ENCODE results near the gene KCNE2.

The KCNE2 gene

GRCh38 chr21:34363733-34364132 lies at the start of gene KCNE2:
Gene KCNE2 (plus strand): TSS chr21:34364006. CDS start chr21:34370479, 6,473 bp downstream.
- DNase-seq (ENCODE audit: low read depth in 2 of 3, low spot score in 2 of 3) = no peak

GRCh38 chr21:34319585-34319984 lies 44.2 kb upstream of the KCNE2 start:
- DNase-seq (ENCODE audit: low read depth in 2 of 3, low spot score in 2 of 3) = no peak

GRCh38 chr21:34320011-34320410 lies 43.8 kb upstream of the KCNE2 start:
- DNase-seq (ENCODE audit: low read depth in 2 of 3, low spot score in 2 of 3) = no peak

DNA sequence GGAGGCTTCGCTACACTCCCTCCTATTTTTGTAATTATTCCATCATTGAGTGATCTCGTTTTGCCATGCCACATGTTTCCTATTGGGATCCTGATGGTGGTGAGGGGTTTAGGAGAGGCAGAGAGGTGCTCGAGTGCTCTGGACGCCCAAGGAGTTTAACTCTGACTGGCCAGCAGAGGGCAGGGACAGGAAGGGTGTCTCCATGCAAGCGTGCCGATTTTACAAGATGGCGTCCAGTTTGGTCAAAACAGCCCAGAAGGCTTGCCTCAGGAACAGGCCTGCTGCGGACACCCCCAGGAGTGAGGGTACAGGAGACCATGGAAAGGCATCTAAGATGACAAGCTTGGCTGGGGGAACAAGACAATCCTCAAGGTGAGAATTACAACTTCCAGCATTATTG lies 33.8 kb upstream of the KCNE2 start:
- DNase-seq (ENCODE audit: low read depth in 2 of 3, low spot score in 2 of 3) = no peak

DNA sequence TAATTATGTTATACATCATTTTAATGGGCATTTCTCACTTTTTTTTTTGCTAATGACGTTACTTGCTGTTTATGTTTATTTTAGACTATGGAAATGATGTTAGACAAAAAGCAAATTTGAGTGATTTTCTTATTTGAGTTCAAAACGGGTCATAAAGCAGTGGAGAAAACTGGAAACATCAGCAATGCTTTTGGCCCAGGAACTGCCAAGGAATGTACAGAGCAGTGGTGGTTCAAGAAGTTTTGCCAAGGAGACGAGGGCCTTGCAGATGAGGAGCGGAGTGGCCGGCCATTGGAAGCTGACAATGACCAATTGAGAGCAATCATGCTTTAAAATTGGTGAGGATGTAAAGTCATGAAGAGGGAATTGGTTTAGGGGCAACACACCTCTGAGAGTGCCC lies 32.1 kb upstream of the KCNE2 start:
- no peak for DNase-seq (ENCODE audit: low read depth in 2 of 3, low spot score in 2 of 3)

GRCh38 chr21:34332347-34332746 lies 31.5 kb upstream of the KCNE2 start:
- DNase-seq (ENCODE audit: low read depth in 2 of 3, low spot score in 2 of 3) = no peak

GRCh38 chr21:34333121-34333739 lies 30.6 kb upstream of the KCNE2 start:
- DNase-seq (ENCODE audit: low read depth in 2 of 3, low spot score in 2 of 3) = no peak

DNA sequence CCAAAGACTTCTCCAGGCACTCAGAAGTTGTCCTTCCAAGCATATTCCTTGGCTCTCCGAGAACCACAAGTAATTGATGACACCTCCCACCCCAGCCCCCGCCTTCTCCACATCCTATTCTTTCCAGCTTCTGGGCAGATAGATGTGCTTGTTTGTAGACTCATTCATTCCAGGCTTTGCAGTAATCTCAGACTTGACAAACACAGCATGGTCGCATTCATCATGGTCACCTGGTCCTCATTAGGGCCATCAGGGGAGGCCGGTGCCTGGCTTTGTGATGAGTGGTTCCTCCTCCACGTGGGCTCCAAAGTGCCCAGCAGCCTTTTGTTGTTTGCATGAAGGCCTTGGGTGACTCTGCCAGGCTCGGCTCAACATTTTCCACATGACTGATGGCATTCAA lies 28.5 kb upstream of the KCNE2 start:
- no peak for DNase-seq (ENCODE audit: low read depth in 2 of 3, low spot score in 2 of 3)

DNA sequence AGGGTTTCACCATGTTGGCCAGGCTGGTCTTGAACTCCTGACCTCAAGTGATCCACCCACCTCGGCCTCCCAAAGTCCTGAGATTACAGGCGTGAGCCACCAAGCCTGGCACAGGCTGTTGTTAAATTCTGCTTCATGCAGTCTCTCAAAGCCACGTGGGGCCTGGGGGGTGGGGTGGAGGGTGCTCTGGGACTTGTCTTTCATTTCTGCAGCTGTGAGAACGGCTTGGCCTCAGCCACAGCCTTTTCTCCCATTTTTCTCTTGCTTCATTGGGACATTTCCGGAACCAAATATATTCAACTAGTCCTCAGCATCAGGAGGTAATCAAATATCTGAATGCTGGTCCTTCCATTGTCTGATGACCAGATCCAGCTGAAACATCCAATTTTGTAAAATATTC lies 27.6 kb upstream of the KCNE2 start:
- DNase-seq (ENCODE audit: low read depth in 2 of 3, low spot score in 2 of 3) = no peak

DNA sequence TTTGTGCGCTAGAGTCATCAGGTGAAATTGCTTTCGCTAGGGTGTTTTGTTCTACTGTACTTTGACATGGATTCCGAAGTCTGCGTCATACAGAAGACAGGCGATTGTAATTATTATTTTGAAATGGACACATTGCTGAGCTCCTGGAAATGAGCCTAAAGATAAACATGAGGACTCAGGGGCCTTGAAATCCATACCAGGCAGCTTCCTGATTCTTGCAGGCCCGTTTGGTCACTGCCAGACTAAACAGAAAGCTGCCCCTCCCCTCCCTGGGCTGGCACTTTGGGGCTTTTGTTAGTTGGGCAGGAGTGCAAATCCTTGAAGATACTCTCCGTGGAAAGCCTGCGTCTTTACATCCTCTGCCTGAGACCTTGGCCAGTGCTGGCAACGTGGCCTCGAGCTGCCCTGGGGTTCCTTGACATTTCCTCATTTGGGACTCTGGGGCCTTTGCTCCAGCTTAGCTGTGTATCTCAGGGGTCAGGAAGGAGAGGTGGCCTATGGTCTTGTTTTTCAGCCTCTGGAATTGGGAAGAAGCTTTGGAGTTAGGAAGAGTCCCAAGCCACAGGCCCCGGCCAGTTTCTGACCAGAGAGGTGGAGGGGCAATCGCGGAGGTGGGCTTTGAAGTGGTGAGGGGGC lies 26.9 kb upstream of the KCNE2 start:
- DNase-seq (ENCODE audit: low read depth in 2 of 3, low spot score in 2 of 3) = no peak

- DNase-seq (ENCODE audit: low read depth in 2 of 3, low spot score in 2 of 3) = no peak
Measured at GRCh38 chr21:34337741-34338140, 26.1 kb upstream of the KCNE2 start.

DNA sequence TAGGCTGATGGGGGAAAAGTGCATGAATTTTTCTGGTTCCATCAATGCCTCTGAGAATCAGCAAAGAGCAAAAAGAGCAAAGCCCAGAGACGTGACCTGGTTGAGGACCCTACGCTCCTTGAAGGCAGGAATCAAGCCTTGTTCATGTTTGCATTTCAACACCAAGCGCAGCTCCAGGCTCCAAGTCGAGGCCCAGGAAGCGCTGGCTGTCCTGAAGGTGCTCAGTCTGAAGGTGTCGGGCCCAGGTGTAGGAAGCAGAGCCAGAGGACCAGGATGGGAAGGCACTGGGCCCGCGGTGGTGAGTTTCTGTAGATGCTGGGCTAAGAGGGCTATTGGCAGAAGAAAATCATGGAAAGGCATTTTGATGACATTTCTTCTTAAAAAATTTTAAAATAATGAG lies 25.6 kb upstream of the KCNE2 start:
- no peak for DNase-seq (ENCODE audit: low read depth in 2 of 3, low spot score in 2 of 3)

GRCh38 chr21:34340061-34340460 lies 23.7 kb upstream of the KCNE2 start:
- DNase-seq (ENCODE audit: low read depth in 2 of 3, low spot score in 2 of 3) = no peak

DNA sequence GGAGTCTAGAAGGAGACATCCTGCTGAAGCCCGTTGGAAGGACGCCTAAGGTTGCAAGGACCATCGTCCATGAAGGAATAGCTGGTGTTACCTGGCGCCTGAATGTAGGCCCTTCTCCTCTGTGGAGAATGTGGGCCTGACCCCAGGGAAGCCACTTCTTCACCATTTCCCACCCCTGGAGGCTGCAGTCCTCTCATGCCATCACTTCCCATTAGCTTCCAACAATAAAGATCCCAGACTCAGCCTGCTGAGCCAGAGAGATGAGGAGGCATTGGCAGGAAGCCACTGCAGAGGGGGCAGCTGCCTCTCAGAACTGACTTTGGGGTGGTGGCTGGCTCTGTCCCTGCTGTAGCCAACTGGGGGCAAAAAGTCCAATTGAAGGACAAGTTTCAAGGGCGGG lies 21.3 kb upstream of the KCNE2 start:
- no peak for DNase-seq (ENCODE audit: low read depth in 2 of 3, low spot score in 2 of 3)

DNA sequence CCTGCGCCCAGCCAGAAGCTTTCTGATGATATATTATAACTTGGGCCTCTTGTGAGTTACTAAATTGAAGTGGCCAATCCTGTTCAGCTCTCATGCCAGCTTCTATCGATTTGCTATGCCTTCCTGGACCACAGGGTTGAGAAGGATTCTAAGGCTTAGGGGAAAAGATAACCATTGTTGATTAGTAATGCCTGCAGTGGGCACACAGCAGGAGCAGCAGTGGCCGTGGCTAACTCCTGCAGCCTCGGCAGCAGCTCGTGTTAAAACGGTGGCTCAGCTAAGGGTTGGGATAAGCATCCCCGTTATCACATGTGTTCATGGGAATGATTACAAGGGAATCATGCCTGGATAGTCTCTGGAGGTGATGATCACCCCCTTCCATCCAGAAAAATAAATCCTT lies 20.5 kb upstream of the KCNE2 start:
- no peak for DNase-seq (ENCODE audit: low read depth in 2 of 3, low spot score in 2 of 3)

DNA sequence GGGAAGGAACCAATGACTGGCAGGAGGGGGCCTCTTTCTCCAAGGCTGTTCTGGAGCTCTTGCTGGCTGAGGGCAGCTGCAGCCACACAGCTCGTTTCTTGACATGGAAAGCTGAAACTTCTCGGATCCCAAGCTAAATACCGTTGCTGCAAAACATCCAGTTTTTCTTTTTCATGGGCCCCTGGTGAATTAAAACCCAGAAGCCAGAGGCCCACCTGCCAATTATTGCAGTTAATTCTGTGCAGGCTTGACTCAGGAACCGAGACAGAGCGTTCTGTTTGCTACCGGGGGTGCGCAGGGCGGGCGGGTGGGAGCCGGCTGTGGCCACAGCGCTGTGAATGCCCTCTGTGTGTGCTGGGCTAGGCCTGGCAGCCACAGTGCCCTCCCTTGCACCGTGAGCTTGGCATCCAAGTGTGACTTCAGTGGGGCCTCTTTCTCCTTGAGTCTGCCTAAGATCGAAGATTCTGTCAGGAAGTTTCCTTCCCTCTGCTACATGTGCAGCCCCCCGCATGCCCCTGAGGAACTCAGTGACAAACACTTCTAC lies 19.9 kb upstream of the KCNE2 start:
- DNase-seq (ENCODE audit: low read depth in 2 of 3, low spot score in 2 of 3) = no peak

DNA sequence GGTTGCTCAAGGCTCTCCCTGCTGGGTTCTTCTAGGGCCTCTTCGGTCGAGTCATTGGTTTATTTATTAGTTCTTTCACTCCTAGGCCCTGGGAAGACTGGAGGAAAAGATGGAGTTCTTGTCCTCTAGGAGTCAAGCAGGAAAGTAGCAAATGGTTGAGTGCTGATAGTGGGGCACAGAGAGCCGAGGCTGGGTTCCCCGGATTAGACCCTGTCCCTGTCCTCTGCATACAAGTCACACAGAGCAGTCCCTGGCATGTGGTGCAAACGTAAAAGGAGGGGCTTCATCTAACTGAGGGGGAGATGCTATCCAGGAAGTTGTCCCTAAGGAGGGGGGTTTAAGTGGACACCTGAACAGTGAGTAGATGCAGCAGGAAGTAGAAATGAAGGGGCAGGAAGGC lies 19.2 kb upstream of the KCNE2 start:
- DNase-seq (ENCODE audit: low read depth in 2 of 3, low spot score in 2 of 3) = no peak

DNA sequence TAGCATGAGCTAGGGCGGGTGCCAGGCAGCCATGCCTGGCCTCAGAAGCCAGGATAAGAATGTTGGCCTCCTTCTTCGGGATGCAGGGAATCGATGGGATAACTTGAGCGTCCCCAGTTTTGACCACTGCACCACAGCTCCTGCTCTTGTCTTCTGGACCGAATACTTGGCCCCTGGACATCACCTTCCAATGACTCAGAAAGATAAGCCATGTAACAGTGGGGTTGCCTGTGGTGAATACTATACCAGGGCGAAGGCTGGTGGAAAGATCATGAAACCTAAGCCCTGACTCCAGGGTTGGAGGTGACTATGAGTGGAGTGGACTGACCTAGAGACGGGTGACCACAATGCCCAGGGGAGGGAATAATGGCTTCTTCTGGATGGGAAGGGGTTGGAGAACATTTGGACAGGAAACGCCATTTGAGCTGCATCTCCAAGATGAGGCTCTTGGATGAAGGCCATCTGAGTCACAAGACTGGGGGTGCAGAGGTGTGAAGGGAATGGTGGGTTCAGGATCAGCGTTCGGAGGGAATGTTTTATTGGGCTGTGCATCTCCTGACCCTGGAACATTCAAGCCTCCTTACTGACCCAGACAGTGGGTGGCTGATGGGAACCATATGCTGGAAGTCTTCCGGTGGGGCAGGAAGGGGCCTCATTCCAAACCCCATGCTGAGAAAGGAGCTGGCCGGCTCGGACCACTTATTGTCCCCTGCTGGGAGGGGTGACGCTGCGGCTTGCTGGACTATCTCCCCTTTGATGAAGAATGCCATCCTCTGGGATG lies 18.5 kb upstream of the KCNE2 start:
- DNase-seq (ENCODE audit: low read depth in 2 of 3, low spot score in 2 of 3) = no peak

- no peak for DNase-seq (ENCODE audit: low read depth in 2 of 3, low spot score in 2 of 3)
Measured at GRCh38 chr21:34345892-34346291, 17.9 kb upstream of the KCNE2 start.

GRCh38 chr21:34348890-34349519 lies 14.8 kb upstream of the KCNE2 start:
- no peak for DNase-seq (ENCODE audit: low read depth in 2 of 3, low spot score in 2 of 3)

GRCh38 chr21:34351786-34352241 lies 12.0 kb upstream of the KCNE2 start:
- DNase-seq (ENCODE audit: low read depth in 2 of 3, low spot score in 2 of 3) = no peak

DNA sequence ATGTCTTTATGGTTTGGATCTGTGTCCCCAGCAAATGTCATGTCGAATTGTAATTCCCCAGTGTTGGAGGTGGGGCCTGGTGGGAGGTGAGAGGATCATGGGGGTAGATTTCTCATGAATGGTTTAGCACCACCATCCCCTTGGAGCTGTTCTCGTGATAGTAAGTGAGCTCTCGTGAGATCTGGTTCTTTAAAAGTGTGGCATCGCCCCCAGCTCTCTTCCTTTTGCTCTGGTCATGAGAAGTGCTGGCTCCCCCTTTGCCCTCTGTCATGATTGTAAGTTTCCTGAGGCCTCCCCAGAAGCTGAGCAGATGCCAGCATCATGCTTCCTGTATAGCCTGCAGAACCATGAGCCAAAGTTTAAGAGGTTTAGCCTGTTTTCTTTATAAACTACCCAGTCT lies 11.2 kb upstream of the KCNE2 start:
- no peak for DNase-seq (ENCODE audit: low read depth in 2 of 3, low spot score in 2 of 3)
